ENCODE data around the gene LGALS9C.
"Not testable (repeated sequence)": the region's sequence is repeated elsewhere in the genome, so short reads cannot be mapped to it uniquely, and the experiment has no call there.

The LGALS9C gene

GRCh38 chr17:18542234-18542633 is 65.6 kb downstream of the LGALS9C start:
- not testable (repeated sequence) for DNase-seq

GRCh38 chr17:18542907-18543306 is 66.3 kb downstream of the LGALS9C start:
- not testable (repeated sequence) for DNase-seq

Data from stimulated activated CD4-positive, alpha-beta T cell treated with anti-CD3 and anti-CD28 coated beads, Interleukin-1b, Interleukin-23, amount 100 ng/mL, for 48 hours (primary cell).